SU-DHL-6 (cell line): ENCODE measurements around the gene CNPY4.
"Not testable (repeated sequence)": the region's sequence is repeated elsewhere in the genome, so short reads cannot be mapped to it uniquely, and the experiment has no call there.

Experiments used
- H2AFZ ChIP-seq: fragments of 200-600 bp; sonication (generic); 2 replicates; pipeline ENCODE4 v1.6.1; 2014; ENCODE audit warnings: low read depth, mild to moderate bottlenecking, moderate library complexity, mixed read lengths, antibody characterized with exemption, low read length; ENCODE audit not compliant: severe bottlenecking
- H3F3A ChIP-seq: fragments of 200-600 bp; shearing (Covaris generic); 2 replicates; pipeline ENCODE4 v1.6.0; 2016; ENCODE audit warnings: antibody characterized with exemption, mild to moderate bottlenecking; ENCODE audit not compliant: insufficient read depth
- H3K27ac ChIP-seq: fragments of 200-600 bp; sonication (generic); 2 replicates; pipeline ENCODE4 v1.5.1; 2016; ENCODE audit warnings: low read depth, mild to moderate bottlenecking, low read length, moderate library complexity, mixed read lengths
- H3K27me3 ChIP-seq: fragments of 200-600 bp; sonication (generic), shearing (Covaris generic); 2 replicates; pipeline ENCODE4 v1.6.0; 2014; ENCODE audit warnings: mild to moderate bottlenecking, low read length
- H3K36me3 ChIP-seq: fragments of 200-600 bp; sonication (generic); 2 replicates; pipeline ENCODE4 v1.6.1; 2014; ENCODE audit warnings: mild to moderate bottlenecking, low read length, mixed read lengths
- H3K4me2 ChIP-seq: fragments of 300-600, 200-600 bp; shearing (Covaris generic), sonication (generic); 2 replicates; pipeline ENCODE4 v1.6.0; 2014; ENCODE audit warnings: low read length, low read depth, mild to moderate bottlenecking; ENCODE audit not compliant: poor library complexity, severe bottlenecking
- H3K4me3 ChIP-seq: fragments of 200-600 bp; sonication (generic); 2 replicates; pipeline ENCODE4 v1.5.1; 2014; ENCODE audit warnings: antibody characterized with exemption, low read length, mild to moderate bottlenecking, mixed read lengths; ENCODE audit not compliant: insufficient read depth, poor library complexity, severe bottlenecking
- H3K79me2 ChIP-seq: fragments of 200-600 bp; sonication (generic); 2 replicates; pipeline ENCODE4 v1.6.1; 2014; ENCODE audit warnings: mild to moderate bottlenecking, low read length, moderate library complexity; ENCODE audit not compliant: insufficient read depth
- H3K9ac ChIP-seq: fragments of 200-600 bp; sonication (generic); 2 replicates; pipeline ENCODE4 v1.7.0; 2014; ENCODE audit warnings: mild to moderate bottlenecking, low read length
- H3K9me2 ChIP-seq: fragments of 200-600 bp; sonication (generic); replicated peaks from 2 replicates; pipeline ENCODE4 v1.6.1; 2014; ENCODE audit warnings: low read length; ENCODE audit not compliant: insufficient read depth
- H3K9me3 ChIP-seq: fragments of 200-600 bp; sonication (generic); 2 replicates; pipeline ENCODE4 v1.6.1; 2014; ENCODE audit warnings: low read length, mixed read lengths; ENCODE audit not compliant: insufficient read depth
- H4K20me1 ChIP-seq: fragments of 200-600 bp; sonication (generic); 2 replicates; pipeline ENCODE4 v1.6.1; 2014; ENCODE audit warnings: low read depth, mild to moderate bottlenecking, antibody characterized with exemption, low read length, moderate library complexity, mixed read lengths
- CTCF ChIP-seq: fragments of 200-600 bp; sonication (generic); IDR thresholded peaks from one replicate; pipeline ENCODE4 v1.5.1; 2017; ENCODE audit warnings: antibody characterized with exemption, mild to moderate bottlenecking, low read length, moderate library complexity; ENCODE audit not compliant: insufficient read depth, poor library complexity, severe bottlenecking
- EZH2phosphoT487 ChIP-seq: fragments of 200-600 bp; sonication (generic), shearing (Covaris generic); conservative IDR thresholded peaks from 2 replicates; pipeline ENCODE4 v1.6.1; 2018; ENCODE audit warnings: mild to moderate bottlenecking, antibody characterized with exemption, low read length, moderate library complexity, mixed read lengths

The CNPY4 gene

DNA sequence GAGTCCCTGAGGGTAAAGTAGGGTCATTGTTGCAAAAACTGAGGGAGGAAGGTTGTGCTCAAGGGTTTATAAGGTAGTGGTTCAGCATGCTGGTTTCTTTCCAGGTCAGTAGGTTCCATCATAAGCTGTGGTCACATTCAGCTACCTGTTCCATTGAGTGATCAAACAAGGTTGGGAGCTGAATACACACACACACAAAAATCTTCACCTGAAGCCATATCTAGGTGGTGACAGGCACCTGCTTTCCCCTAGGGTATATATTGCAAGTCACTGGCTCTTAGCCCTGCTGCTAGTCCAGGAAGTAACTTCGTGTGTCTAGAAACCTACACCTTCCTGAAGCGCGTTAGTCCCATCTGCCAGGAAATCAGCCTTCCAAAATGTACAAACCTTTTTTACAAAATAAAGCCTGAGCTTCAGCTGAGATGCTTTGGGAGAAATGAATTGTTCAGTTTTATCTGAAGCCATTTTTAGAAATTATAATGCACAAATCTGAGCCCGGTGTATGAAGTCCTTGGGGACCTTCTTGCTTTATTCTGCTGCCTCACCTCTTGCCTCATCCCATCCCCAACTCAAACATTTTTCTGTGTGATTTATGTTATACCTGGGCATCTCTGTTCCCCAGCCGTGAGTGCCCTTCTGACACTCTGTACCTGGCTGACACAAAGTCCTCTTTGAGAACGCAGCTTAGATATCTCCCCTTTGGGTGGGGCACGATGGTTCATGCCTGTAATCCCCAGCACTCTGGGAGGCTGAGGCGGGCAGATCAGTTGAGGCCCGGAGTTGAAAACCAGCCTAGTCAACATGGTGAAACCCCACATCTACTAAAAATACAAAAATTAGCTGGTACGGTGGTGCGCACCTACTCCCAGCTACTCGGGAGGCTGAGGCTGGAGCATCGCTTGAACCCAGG is 18.7 kb downstream of the CNPY4 start:
- Histone ChIP-seq H4K20me1 (no peaks in the 10 kb centered on the region), H3K9me2 (no peaks in the 10 kb centered on the region), H3K79me2 (no peaks in the 10 kb centered on the region), H3K9me3 (no peaks in the 10 kb centered on the region), H3K36me3 (no peaks in the 10 kb centered on the region), H2AFZ (peak overlapping the region; percentile 83), H3K27me3 (no peaks in the 10 kb centered on the region), H3K27ac (peak overlapping the region; percentile 51), H3K4me3 (no peak overlapping the region), H3F3A (peaks cover 12% of the 10 kb centered on the region), H3K4me2 (peak overlapping the region; percentile 47), H3K9ac (peak overlapping the region; percentile 16)
- TF ChIP-seq EZH2phosphoT487 (no peak), CTCF (no peak)

- H3K27ac ChIP-seq = no peak overlapping the region
- H3K27me3 ChIP-seq = no peaks in the 10 kb centered on the region
- H3K9ac ChIP-seq = no peak overlapping the region
- H3K9me3 ChIP-seq = no peaks in the 10 kb centered on the region
- no peaks in the 10 kb centered on the region for H3K79me2 ChIP-seq
- no peaks in the 10 kb centered on the region for H4K20me1 ChIP-seq
- no peaks in the 10 kb centered on the region for H3K9me2 ChIP-seq
- no peak overlapping the region for H2AFZ ChIP-seq
- no peak overlapping the region for H3K4me3 ChIP-seq
- no peak for TF ChIP-seq CTCF
- no peak for TF ChIP-seq EZH2phosphoT487
- H3F3A ChIP-seq = peaks cover 14% of the 10 kb centered on the region
- no peak overlapping the region for H3K4me2 ChIP-seq
- H3K36me3 ChIP-seq = no peaks in the 10 kb centered on the region
Measured at GRCh38 chr7:100141555-100141949, 22.1 kb downstream of the CNPY4 start.

DNA sequence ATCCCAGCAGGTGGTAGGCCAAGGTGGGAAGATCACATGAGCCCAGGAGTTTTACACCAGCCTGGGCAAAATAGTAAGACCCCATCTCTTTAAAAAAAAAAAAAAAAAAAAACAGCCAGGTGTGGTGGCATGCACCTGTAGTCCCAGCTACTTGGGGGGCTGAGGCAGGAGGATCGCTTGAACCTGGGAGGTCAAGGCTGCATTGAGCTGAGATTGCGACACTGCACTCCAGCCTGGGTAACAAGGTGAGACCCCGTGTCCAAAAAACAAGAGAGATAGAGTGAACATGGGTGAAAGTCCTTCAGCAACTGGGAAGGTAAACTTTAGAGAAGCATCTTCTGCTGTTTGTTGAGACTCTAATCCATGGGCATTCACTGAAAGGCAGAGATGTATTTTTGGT is 23.0 kb downstream of the CNPY4 start:
- no peak overlapping the region for H2AFZ ChIP-seq
- H3K79me2 ChIP-seq = no peaks in the 10 kb centered on the region
- no peak overlapping the region for H3K27ac ChIP-seq
- no peaks in the 10 kb centered on the region for H4K20me1 ChIP-seq
- H3K9me2 ChIP-seq = no peaks in the 10 kb centered on the region
- H3K9me3 ChIP-seq = no peaks in the 10 kb centered on the region
- no peaks in the 10 kb centered on the region for H3K27me3 ChIP-seq
- TF ChIP-seq EZH2phosphoT487 (no peak), CTCF (no peak)
- no peak overlapping the region for H3K4me3 ChIP-seq
- peaks cover 14% of the 10 kb centered on the region for H3F3A ChIP-seq
- H3K9ac ChIP-seq = no peak overlapping the region
- H3K4me2 ChIP-seq = no peak overlapping the region
- H3K36me3 ChIP-seq = no peaks in the 10 kb centered on the region

DNA sequence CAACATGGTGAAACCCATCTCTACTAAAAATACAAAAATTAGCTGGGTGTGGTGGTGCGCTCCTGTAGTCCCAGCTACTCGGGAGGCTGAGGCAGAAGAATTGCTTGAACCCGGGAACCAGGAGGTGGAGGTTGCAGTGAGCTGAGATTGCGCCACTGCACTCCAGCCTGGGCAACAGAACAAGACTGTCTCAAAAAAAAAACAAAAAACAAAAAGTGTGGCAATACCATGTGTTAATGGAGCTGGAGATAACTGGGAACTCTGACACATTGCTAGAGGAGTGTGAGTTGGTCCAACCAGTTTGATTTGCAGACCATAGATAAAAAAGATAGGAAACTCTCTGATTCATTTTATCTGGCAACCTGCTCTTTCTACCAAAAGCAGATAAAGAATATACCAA is 26.9 kb downstream of the CNPY4 start:
- H3K4me3 ChIP-seq, H2AFZ ChIP-seq, H3F3A ChIP-seq: not testable (repeated sequence)

More for the DNA sequence above, 26.9 kb downstream of the CNPY4 start:
- not testable (repeated sequence) for H3K27me3 ChIP-seq, H3K36me3 ChIP-seq, H3K9me2 ChIP-seq, H3K27ac ChIP-seq, H3K9ac ChIP-seq, H3K9me3 ChIP-seq, H4K20me1 ChIP-seq, H3K4me2 ChIP-seq
- peaks cover 21% of the 10 kb centered on the region for H3K79me2 ChIP-seq
